Neural progenitor cell (in vitro differentiated cells): Measurements from ENCODE around the gene REV3L.

Experiments
- EZH2 ChIP-seq: fragments of 200-600 bp; sonication (generic); IDR thresholded peaks from 2 replicates; pipeline ENCODE4 v1.6.1; 2017; ENCODE audit warnings: antibody characterized with exemption, mild to moderate bottlenecking, moderate library complexity
- TF ChIP-seq, protein P1 (sequence below): fragments of 200-600 bp; sonication (generic); IDR thresholded peaks from 2 replicates; pipeline ENCODE4 v1.5.1; 2017; ENCODE audit warnings: antibody characterized with exemption, mild to moderate bottlenecking

GRCh38 chr6:111527367-111527766, 44.3 kb upstream of the REV3L start:
- TF ChIP-seq, protein P1, sequence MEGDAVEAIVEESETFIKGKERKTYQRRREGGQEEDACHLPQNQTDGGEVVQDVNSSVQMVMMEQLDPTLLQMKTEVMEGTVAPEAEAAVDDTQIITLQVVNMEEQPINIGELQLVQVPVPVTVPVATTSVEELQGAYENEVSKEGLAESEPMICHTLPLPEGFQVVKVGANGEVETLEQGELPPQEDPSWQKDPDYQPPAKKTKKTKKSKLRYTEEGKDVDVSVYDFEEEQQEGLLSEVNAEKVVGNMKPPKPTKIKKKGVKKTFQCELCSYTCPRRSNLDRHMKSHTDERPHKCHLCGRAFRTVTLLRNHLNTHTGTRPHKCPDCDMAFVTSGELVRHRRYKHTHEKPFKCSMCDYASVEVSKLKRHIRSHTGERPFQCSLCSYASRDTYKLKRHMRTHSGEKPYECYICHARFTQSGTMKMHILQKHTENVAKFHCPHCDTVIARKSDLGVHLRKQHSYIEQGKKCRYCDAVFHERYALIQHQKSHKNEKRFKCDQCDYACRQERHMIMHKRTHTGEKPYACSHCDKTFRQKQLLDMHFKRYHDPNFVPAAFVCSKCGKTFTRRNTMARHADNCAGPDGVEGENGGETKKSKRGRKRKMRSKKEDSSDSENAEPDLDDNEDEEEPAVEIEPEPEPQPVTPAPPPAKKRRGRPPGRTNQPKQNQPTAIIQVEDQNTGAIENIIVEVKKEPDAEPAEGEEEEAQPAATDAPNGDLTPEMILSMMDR: no peak
- no peak for TF ChIP-seq EZH2
